B cell (primary cell): Measurements from ENCODE around the gene HS3ST1. TPM values are rescaled to one million over a fixed set of nuclear protein-coding genes. Genes with fewer than 3 reads are reported as not detected.

Source experiments
- ATAC-seq: fragments of 200-7000 bp; cut with Tn5 transposase; one replicate; pipeline ENCODE4 v1.10.0; 2021; ENCODE audit warnings: low read depth, mild to moderate bottlenecking, moderate number of reproducible peaks, moderate library complexity
- CTCF ChIA-PET: fragments of 350-600 bp; sonication (Branson Sonifier 250); formaldehyde crosslinking; loops from one replicate; lab custom pipeline; 2021; ENCODE audit warnings: antibody characterized with exemption, inconsistent platforms; lab: Charles Lee
- POLR2A ChIA-PET: fragments of 350-600 bp; sonication (Branson Sonifier 250); formaldehyde crosslinking; loops from one replicate; lab custom pipeline; 2021; ENCODE audit warnings: antibody characterized with exemption; lab: Charles Lee
- DNase-seq: peaks from one replicate; pipeline ENCODE4 v3.0.0; 2013
- H2AFZ ChIP-seq: 2 replicates; pipeline ENCODE4 v1.6.1; 2012; ENCODE audit warnings: mild to moderate bottlenecking, low read depth, low read length; ENCODE audit not compliant: insufficient read depth, poor library complexity, severe bottlenecking
- H3K27ac ChIP-seq, 2 donors: 1 replicate in 1 of 2; 2 replicates in 1 of 2; pipeline ENCODE4 v1.5.1; 2012 to 2013; ENCODE audit warnings: low read length in 2 of 2, mild to moderate bottlenecking in 2 of 2, moderate library complexity in 1 of 2
- H3K27me3 ChIP-seq, 4 experiments: fragments of 200-600 bp in 1 of 4; sonication (generic) in 1 of 4; replicated peaks in 1 of 4; 1 replicate in 2 of 4; 2 replicates in 2 of 4; pipeline versions ENCODE4 v1.6.1 to v1.7.0; 2013 to 2016; ENCODE audit warnings: low read length in 3 of 4, mild to moderate bottlenecking in 2 of 4, mixed read lengths in 1 of 4, moderate library complexity in 1 of 4; ENCODE audit not compliant: insufficient read depth in 4 of 4, control insufficient read depth in 3 of 4; ENCODE audit errors: control extremely low read depth in 1 of 4
- H3K36me3 ChIP-seq, 2 experiments: replicated peaks in 1 of 2; 1 replicate in 1 of 2; 2 replicates in 1 of 2; pipeline versions ENCODE4 v1.6.1 to v1.7.1; 2013; ENCODE audit warnings: low read length in 1 of 2; ENCODE audit not compliant: insufficient read depth in 2 of 2, control insufficient read depth in 1 of 2; ENCODE audit errors: control extremely low read depth in 1 of 2, extremely low read depth in 1 of 2
- H3K4me1 ChIP-seq, 2 donors: fragments of 200-600 bp in 1 of 2; sonication (generic) in 1 of 2; 1 replicate in 1 of 2; 2 replicates in 1 of 2; pipeline versions ENCODE4 v1.5.1 to v1.6.1; 2013 to 2017; ENCODE audit warnings: low read length in 2 of 2; ENCODE audit not compliant: control insufficient read depth in 2 of 2, insufficient read depth in 2 of 2
- H3K4me2 ChIP-seq: replicated peaks from 2 replicates; pipeline ENCODE3; 2012; ENCODE audit warnings: mild to moderate bottlenecking, low read depth, low read length; ENCODE audit not compliant: poor library complexity, severe bottlenecking
- H3K4me3 ChIP-seq, 5 experiments: fragments of 200-600 bp in 1 of 5; sonication (generic) in 1 of 5; 1 replicate in 3 of 5; 2 replicates in 2 of 5; pipeline versions ENCODE4 v1.5.1 to v1.7.0; 2011 to 2016; ENCODE audit warnings: low read length in 4 of 5, mild to moderate bottlenecking in 4 of 5, low read depth in 2 of 5, control low read depth in 1 of 5, moderate library complexity in 1 of 5; ENCODE audit not compliant: insufficient read depth in 1 of 5; ENCODE audit errors: control extremely low read depth in 1 of 5, extremely low read depth in 1 of 5
- H3K79me2 ChIP-seq: fragments of 200-600 bp; sonication (generic); one replicate; pipeline ENCODE4 v1.6.0; 2016; ENCODE audit warnings: low read length; ENCODE audit not compliant: control insufficient read depth, insufficient read depth
- H3K9ac ChIP-seq: fragments of 200-600 bp; sonication (generic); 2 replicates; pipeline ENCODE4 v1.6.1; 2017; ENCODE audit warnings: mild to moderate bottlenecking, low read length, moderate library complexity
- H3K9me3 ChIP-seq, 3 donors: one replicate each; pipeline versions ENCODE4 v1.6.1 to v1.7.1; 2013; ENCODE audit warnings: low read length in 2 of 3; ENCODE audit not compliant: control insufficient read depth in 2 of 3, insufficient read depth in 1 of 3; ENCODE audit errors: control extremely low read depth in 1 of 3
- H4K20me1 ChIP-seq: 2 replicates; pipeline ENCODE4 v1.6.0; 2012; ENCODE audit warnings: mild to moderate bottlenecking, low read length; ENCODE audit not compliant: insufficient read depth, control insufficient read depth, poor library complexity, severe bottlenecking
- H3K27ac Mint-ChIP-seq: one replicate; pipeline ENCODE4 v1.8.0; 2021; ENCODE audit warnings: mixed read lengths
- H3K27me3 Mint-ChIP-seq: one replicate; pipeline ENCODE4 v1.8.0; 2021; ENCODE audit warnings: mixed read lengths
- H3K4me1 Mint-ChIP-seq: one replicate; pipeline ENCODE4 v1.8.0; 2021; ENCODE audit warnings: mixed read lengths
- H3K4me3 Mint-ChIP-seq: one replicate; pipeline ENCODE4 v1.8.0; 2021; ENCODE audit warnings: mixed read lengths
- H3K9me3 Mint-ChIP-seq: one replicate; pipeline ENCODE4 v1.8.0; 2022; ENCODE audit warnings: mixed read lengths; ENCODE audit not compliant: insufficient read depth
- EZH2 ChIP-seq: IDR thresholded peaks from 2 replicates; pipeline ENCODE4 v1.6.1; 2012; ENCODE audit warnings: borderline replicate concordance, low read depth, mild to moderate bottlenecking, moderate library complexity, low read length; ENCODE audit not compliant: insufficient read depth, poor library complexity, severe bottlenecking
- WGBS: methylation state at CpG from one replicate; pipeline ENCODE4 v1.1.5; 2013; ENCODE audit warnings: missing lambda C conversion rate; ENCODE audit not compliant: insufficient coverage; 5-methylcytosine and 5-hydroxymethylcytosine counted together
- intact Hi-C: fragments of 100-400 bp; cut with micrococcal nuclease; formaldehyde crosslinking; loops from one replicate; pipeline ENCODE4 v1.10.0; 2022
- polyA plus RNA-seq: library from polyadenylated mRNA; depleted of rRNA; stranded (reverse); fragments of >200 nt; gene quantifications from 2 replicates; pipeline ENCODE4 v1.2.3, GENCODE V29; 2012
- total RNA-seq, 2 donors: library from RNA; stranded (reverse); fragments of 120-200 nt in 1 of 2; gene quantifications; 1 replicate in 1 of 2; 2 replicates in 1 of 2; pipeline versions ENCODE4 v1.2.3 to v1.2.4, GENCODE V29; 2013 to 2022
- TF ChIP-seq, protein P1 (sequence below): fragments of 200-600 bp; IDR thresholded peaks from one replicate; pipeline ENCODE4 v1.8.0; 2022; ENCODE audit warnings: antibody characterized with exemption, mild to moderate bottlenecking

HS3ST1 gene
- total and polyA plus RNA-seq, 2 donors (not counting 1 experiment from before 2014, with no cell fraction given): 4.3 to 17.7 TPM

GRCh38 chr4:11426731-11427120 lies 2.0 kb downstream of the HS3ST1 start:
- H3K9me3 ChIP-seq: no peaks in the 10 kb centered on the region
- TF ChIP-seq EZH2: no peak
- TF ChIP-seq, protein P1, sequence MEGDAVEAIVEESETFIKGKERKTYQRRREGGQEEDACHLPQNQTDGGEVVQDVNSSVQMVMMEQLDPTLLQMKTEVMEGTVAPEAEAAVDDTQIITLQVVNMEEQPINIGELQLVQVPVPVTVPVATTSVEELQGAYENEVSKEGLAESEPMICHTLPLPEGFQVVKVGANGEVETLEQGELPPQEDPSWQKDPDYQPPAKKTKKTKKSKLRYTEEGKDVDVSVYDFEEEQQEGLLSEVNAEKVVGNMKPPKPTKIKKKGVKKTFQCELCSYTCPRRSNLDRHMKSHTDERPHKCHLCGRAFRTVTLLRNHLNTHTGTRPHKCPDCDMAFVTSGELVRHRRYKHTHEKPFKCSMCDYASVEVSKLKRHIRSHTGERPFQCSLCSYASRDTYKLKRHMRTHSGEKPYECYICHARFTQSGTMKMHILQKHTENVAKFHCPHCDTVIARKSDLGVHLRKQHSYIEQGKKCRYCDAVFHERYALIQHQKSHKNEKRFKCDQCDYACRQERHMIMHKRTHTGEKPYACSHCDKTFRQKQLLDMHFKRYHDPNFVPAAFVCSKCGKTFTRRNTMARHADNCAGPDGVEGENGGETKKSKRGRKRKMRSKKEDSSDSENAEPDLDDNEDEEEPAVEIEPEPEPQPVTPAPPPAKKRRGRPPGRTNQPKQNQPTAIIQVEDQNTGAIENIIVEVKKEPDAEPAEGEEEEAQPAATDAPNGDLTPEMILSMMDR: no peak
- intact Hi-C loops: loop anchor here (10.0 kb wide), 2 partner anchors 682 to 962 kb away; no protein-coding TSS in a partner anchor
- H3K27ac ChIP-seq: no peak overlapping the region
- Mint-ChIP-seq H3K27ac (peak overlapping the region; percentile 69), H3K4me3 (peak overlapping the region; percentile 89), H3K9me3 (no peaks in the 10 kb centered on the region), H3K4me1 (peaks cover 67% of the 10 kb centered on the region), H3K27me3 (no peaks in the 10 kb centered on the region)
- ATAC-seq: no peak
- peaks cover 45 to 56% of the 10 kb centered on the region in 2 donors for H3K4me1 ChIP-seq
- no peak for DNase-seq
- POLR2A ChIA-PET: interaction anchor here (1.1 kb wide), 1 partner anchor 9 kb away, joined by 3 read pairs; no protein-coding TSS in a partner anchor
- H3K27me3 ChIP-seq: no peaks in the 10 kb centered on the region
- WGBS: no CpG with 5 or more reads among the region's 10 CpGs
- peak overlapping the region; percentile 93 for H3K4me2 ChIP-seq
- H4K20me1 ChIP-seq: peaks cover 19% of the 10 kb centered on the region
- peak overlapping the region; percentile 70 to 96 (median 79) for H3K4me3 ChIP-seq
- CTCF ChIA-PET: interaction anchor here (0.5 to 5.7 kb wide), 13 partner anchors 9 to 873 kb away, joined by 3 to 41 read pairs (median 4); no protein-coding TSS in a partner anchor
- H3K36me3 ChIP-seq: peaks cover 3 to 8% of the 10 kb centered on the region in 2 experiments
- H2AFZ ChIP-seq: peak overlapping the region; percentile 91
- H3K79me2 ChIP-seq: peaks cover 68% of the 10 kb centered on the region
- peak overlapping the region; percentile 89 for H3K9ac ChIP-seq

- Histone ChIP-seq H3K36me3 (peaks cover 3 to 8% of the 10 kb centered on the region in 2 experiments), H3K79me2 (peaks cover 76% of the 10 kb centered on the region), H4K20me1 (peaks cover 27% of the 10 kb centered on the region), H3K9me3 (no peaks in the 10 kb centered on the region), H3K4me1 (peaks cover 41 to 56% of the 10 kb centered on the region in 2 donors), H3K27ac (peak overlapping the region in 1 of 2 donors; percentile 44), H3K4me3 (no peak overlapping the region), H2AFZ (no peak overlapping the region), H3K4me2 (peak overlapping the region; percentile 93), H3K27me3 (no peaks in the 10 kb centered on the region), H3K9ac (no peak overlapping the region)
- DNase-seq: no peak
- ChIA-PET POLR2A (interaction anchor here (1.1 kb wide), 1 partner anchor 10 kb away, joined by 3 read pairs; no protein-coding TSS in a partner anchor), CTCF (interaction anchor here (0.7 to 5.7 kb wide), 9 partner anchors 10 to 872 kb away, joined by 3 to 41 read pairs (median 4); no protein-coding TSS in a partner anchor)
- 82% methylated on average over 2 of the region's 3 CpGs for WGBS
- Mint-ChIP-seq H3K27me3 (no peaks in the 10 kb centered on the region), H3K27ac (peak overlapping the region; percentile 38), H3K4me1 (peaks cover 67% of the 10 kb centered on the region), H3K9me3 (no peaks in the 10 kb centered on the region), H3K4me3 (peak overlapping the region; percentile 69)
- intact Hi-C loops: loop anchor here (10.0 kb wide), 2 partner anchors 681 to 961 kb away; no protein-coding TSS in a partner anchor
- TF ChIP-seq, protein P1: no peak
- no peak for TF ChIP-seq EZH2
- ATAC-seq: no peak
Observed at GRCh38 chr4:11426003-11426402, 2.7 kb downstream of the HS3ST1 start.
